ENCODE measurements around the gene QSOX2.
"Not testable (repeated sequence)": the region's sequence is repeated elsewhere in the genome, so short reads cannot be mapped to it uniquely, and the experiment has no call there.

Gene QSOX2

GRCh38 chr9:136237486-136238341, 7.9 kb downstream of the QSOX2 start:
- DNase-seq (ENCODE audit: low spot score): no peak

- DNase-seq (ENCODE audit: low spot score): not testable (repeated sequence)
These were observed 8.9 kb downstream of the QSOX2 start for GRCh38 chr9:136236471-136237410.

GRCh38 chr9:136235709-136236455, 9.7 kb downstream of the QSOX2 start:
- DNase-seq (ENCODE audit: low spot score): no peak

- no peak for DNase-seq (ENCODE audit: low spot score)
These were observed 10.4 kb downstream of the QSOX2 start for GRCh38 chr9:136235171-136235570.

DNA sequence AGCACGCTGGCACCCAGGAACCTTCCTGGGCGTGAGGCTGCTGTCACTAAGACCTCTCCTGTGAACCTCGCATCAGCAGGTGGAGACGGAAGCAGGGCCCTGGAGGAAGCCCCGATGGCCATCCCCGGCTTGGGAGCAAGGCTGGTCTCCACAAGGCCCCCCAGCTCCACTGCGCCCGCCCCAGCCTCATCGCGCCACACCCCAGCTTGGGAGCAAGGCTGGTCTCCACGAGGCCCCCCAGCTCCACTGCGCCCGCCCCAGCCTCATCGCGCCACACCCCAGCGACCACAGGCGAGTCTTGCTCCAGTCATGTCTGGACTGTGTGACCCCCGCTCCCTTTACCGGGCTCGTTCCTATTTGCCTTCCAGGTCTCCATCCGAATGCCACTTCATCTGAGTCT, 11.0 kb downstream of the QSOX2 start:
- DNase-seq (ENCODE audit: low spot score): no peak

DNA sequence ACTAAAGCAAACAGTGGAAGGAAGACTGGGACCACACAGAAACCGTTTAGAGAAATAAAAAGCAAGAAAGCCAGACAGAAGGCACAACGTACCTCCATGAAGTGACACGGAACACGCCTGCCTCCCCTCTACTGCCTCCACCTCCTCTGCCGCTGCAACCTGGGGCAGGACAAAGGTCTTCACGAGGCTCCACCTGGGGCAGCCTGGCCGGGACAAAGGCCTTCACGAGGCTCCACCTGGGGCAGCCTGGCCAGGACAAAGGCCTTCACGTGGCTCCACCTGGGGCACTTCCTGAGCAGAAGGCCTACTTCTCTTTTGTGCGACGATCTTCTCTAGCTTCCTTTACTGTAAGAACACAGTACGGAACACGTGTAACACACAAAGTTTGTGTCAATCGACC, 11.7 kb downstream of the QSOX2 start:
- DNase-seq (ENCODE audit: low spot score): no peak

DNA sequence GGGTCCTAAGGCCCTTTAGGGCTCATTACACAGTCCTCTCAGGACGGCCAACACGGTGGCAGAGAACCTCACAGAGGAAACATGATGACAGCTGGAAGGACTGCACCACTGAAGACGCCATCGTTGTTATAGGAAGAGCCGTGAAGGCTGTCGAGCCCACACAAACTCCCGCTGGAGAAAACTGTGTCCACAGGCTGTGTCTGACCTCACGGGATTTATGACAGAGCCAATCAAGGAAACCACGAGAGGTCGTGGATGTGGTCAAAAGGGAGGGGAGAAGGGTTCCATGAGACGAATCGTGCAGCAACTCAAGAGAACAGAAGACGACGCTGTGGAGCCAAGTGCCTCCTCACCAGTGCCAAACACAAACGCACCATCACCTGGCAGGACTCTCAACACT, 12.2 kb downstream of the QSOX2 start:
- DNase-seq (ENCODE audit: low spot score): no peak

- DNase-seq (ENCODE audit: low spot score): no peak
These were observed 12.6 kb downstream of the QSOX2 start for GRCh38 chr9:136232969-136233368.

DNA sequence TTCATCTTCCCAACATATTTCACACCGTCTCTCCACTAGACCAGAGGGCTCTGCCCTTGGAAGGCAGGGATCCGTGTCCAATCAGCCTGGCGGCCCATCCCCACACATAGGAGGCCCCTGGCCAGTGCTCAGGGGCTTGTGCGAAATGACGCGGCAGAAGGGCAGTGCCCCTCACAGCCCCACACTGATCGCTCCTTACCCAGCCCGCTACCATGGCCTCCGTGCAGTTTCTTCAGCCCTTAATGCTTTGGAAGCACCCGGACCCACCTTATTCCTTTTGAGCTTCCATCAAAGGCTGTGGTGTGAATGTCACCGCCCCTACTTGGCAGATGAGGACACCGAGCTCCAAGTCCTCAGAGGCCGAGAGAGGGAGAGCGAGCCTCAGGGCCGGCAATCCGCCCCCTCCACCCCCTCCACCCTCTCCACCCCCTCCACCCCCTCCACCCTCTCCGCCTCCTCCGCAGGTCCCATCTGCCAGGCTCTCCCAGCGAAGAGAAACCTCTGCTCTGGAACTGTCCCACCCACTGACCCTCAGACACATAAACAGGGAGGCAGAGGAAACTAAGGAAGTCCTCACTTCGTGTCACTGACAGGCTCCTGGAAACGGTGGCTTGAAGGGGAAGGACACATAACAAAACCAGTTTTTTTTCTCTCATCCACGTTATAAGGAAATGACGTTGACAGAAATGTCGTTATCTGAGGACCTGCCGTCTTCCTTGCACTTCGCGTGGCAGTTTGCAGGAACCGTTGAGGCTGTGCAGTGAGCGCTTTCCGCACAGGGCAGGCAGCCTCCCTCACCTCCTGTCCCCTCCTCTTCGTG, 13.9 kb downstream of the QSOX2 start:
- no peak for DNase-seq (ENCODE audit: low spot score)

DNA sequence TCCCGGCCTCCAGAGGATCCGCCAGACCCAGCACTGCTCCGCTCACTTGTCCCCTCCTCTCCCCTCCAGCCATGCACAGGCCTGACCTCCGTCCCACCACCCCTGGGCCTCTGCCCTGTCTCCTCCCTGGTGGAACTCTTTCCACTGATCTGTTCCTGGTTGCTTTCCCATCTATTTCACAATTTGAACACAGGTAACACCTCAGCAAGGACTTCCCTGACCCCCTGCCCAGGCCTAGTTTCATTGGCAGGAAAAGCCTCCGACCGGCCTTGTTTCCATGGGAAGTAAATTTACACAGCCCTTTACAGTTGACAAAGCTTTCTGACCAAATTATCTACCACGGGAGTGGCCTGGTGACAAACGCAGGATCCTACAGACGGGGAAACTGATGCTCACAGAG, 14.8 kb downstream of the QSOX2 start:
- no peak for DNase-seq (ENCODE audit: low spot score)

GRCh38 chr9:136230365-136230764, 15.2 kb downstream of the QSOX2 start:
- DNase-seq (ENCODE audit: low spot score): no peak

- DNase-seq (ENCODE audit: low spot score): no peak
These were observed 16.2 kb downstream of the QSOX2 start for GRCh38 chr9:136229096-136230065.

DNA sequence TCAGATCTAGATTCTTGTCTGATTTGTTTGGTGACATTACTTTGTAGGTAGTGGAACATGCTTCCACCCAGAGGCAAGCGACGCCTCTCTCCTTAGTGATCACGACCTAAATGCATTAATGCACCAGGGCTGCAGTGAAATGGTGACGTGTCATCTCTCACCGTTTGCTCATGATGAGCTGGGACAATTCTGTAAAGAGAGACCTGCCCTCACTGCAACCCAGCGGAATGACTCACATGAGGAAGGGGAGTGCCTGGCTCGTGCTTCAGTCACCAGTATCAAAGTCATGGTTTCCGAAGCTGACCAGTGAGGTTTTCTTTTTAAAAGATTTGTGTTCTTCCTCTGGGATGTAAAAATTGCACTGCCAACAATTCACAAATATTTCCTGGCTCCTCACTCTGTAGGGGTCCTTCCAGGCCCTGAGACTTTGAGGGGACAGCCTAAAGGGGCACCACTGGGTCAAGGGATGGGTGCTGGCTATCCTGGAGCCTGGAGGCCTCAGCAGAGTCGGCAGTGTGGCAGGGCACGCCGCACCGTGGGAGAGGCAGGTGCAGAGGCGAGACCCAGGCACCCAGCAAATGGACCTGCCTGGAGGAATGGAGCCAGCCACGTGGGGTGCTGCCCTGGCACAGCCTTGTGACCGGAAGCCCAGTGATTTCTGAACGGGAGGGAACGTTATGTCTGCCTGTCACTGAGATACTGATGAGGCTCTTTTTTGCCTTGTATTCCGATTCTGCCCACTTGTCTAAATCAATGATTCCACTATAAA, 17.3 kb downstream of the QSOX2 start:
- no peak for DNase-seq (ENCODE audit: low spot score)

DNA sequence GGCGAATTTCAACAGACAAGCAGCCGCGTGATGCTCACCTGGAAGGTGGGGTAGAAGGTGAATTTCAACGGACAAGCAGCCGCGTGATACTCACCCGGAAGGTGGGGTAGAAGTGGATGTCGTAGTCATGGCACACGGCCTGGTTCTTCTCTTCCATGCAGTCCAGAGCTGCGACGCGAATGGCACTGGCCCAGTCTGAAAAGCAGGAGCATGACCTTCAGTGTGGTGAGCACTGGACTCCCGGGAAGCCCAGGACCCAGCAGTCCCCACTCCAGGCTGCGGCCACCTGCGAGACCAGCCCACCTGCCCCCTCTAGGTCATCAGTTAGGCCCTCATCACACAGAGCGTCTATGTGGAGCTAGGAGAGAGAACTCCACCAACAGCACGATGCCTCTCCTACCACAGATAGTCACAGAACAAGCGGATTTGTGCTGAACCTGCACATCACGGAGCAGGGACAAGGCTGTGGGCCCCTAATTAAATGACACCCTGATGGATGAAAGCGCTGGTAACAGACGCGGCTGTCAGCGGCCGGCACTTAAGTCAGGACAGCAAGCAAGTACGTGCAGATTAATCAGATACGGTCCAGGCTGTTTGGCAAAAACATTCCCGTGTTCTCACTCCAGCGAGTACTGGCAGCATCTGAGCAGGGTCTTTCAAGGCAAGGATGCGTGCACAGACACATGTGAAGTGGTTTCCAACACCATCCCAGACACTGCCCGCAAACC, 18.8 kb downstream of the QSOX2 start:
- DNase-seq (ENCODE audit: low spot score): no peak

GRCh38 chr9:136225748-136226679, 19.6 kb downstream of the QSOX2 start:
- DNase-seq (ENCODE audit: low spot score): peak; percentile 97

GRCh38 chr9:136225366-136225747, 20.3 kb downstream of the QSOX2 start:
- no peak for DNase-seq (ENCODE audit: low spot score)

DNA sequence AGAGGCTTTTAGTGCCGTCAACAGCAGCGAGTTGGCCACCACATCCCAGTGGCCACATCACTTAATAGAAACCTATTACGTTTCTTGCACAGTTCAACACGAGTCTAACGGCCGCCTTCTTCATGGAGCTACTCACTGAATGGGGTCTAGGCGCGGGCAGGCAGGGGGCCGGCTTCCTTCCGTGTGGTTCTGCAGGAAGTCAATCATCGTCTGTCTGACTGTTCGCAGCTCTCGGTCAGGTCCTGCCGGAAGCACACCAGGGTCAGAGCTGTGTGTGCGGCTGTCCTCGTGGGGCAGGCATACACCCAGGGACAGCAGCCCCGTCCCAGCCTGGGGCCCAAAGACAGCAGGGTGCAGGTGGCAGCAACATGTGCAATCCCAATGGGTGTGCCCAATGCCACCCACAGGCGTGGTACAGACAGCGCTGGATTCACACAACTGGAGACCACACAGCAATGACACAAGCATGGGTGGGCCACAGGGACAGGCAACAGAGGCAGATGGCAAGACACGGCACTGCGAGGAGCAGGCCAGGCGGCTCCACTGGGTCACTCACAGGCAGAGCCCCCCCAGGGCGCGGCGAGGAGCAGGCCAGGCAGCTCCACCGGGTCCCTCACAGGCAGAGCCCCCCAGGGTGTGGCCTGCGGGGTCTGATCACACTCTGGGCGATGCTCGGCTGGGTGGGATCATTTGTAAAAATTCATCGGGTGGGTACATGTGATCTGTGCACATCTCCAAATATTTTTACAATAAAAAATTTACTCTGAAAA, 21.6 kb downstream of the QSOX2 start:
- no peak for DNase-seq (ENCODE audit: low spot score)
